OCI-LY3 (cell line): ENCODE results near the gene FAM117A.

Experiments
- H2AFZ ChIP-seq: fragments of 200-600, 300-600 bp; shearing (Covaris generic); 2 replicates; pipeline ENCODE4 v1.6.0; 2014; ENCODE audit warnings: antibody characterized with exemption, low read depth, low read length
- H3K27ac ChIP-seq: fragments of 200-600, 300-600 bp; sonication (generic); 2 replicates; pipeline ENCODE4 v1.5.1; 2014; ENCODE audit warnings: mild to moderate bottlenecking, low read length, moderate library complexity, mixed read lengths
- H3K27me3 ChIP-seq: fragments of 200-600, 300-600 bp; sonication (generic); 2 replicates; pipeline ENCODE4 v1.6.1; 2014; ENCODE audit warnings: low read depth, low read length, mixed read lengths
- H3K36me3 ChIP-seq: fragments of 200-600, 300-600 bp; sonication (generic); replicated peaks from 2 replicates; pipeline ENCODE3; 2014; ENCODE audit warnings: low read depth, low read length, mixed read lengths
- H3K4me1 ChIP-seq: fragments of 300-600, 200-600 bp; sonication (generic); 2 replicates; pipeline ENCODE4 v1.6.1; 2014; ENCODE audit warnings: low read length, mixed read lengths
- H3K4me2 ChIP-seq: fragments of 200-600, 300-600 bp; sonication (generic); 2 replicates; pipeline ENCODE4 v1.6.1; 2014; ENCODE audit warnings: low read length, mixed read lengths
- H3K4me3 ChIP-seq: fragments of 300-600, 200-600 bp; sonication (generic); 2 replicates; pipeline ENCODE4 v1.5.1; 2014; ENCODE audit warnings: antibody characterized with exemption, mild to moderate bottlenecking, low read length, moderate library complexity
- H3K79me2 ChIP-seq: fragments of 300-600, 200-600 bp; shearing (Covaris generic); 2 replicates; pipeline ENCODE4 v1.6.1; 2014; ENCODE audit warnings: mild to moderate bottlenecking, low read length, mixed read lengths
- H3K9ac ChIP-seq: fragments of 300-600, 200-600 bp; shearing (Covaris generic); 2 replicates; pipeline ENCODE4 v1.6.0; 2014; ENCODE audit warnings: mild to moderate bottlenecking, low read length, moderate library complexity
- H3K9me3 ChIP-seq: fragments of 200-600, 300-600 bp; shearing (Covaris generic); 2 replicates; pipeline ENCODE4 v1.6.1; 2014; ENCODE audit warnings: low read length, mixed read lengths; ENCODE audit not compliant: insufficient read depth
- H4K20me1 ChIP-seq: fragments of 200-600, 300-600 bp; sonication (generic); 2 replicates; pipeline ENCODE4 v1.6.1; 2016; ENCODE audit warnings: low read length, mixed read lengths; ENCODE audit not compliant: insufficient read depth
- CTCF ChIP-seq: fragments of 200-600, 300-600 bp; sonication (generic); IDR thresholded peaks from 2 replicates; pipeline ENCODE4 v1.5.1; 2014; ENCODE audit warnings: antibody characterized with exemption, low read length, low read depth
- EZH2phosphoT487 ChIP-seq: fragments of 200-600 bp; shearing (Covaris generic); IDR thresholded peaks from 2 replicates; pipeline ENCODE4 v1.6.1; 2018; ENCODE audit warnings: antibody characterized with exemption, mixed run types, low read depth

Gene FAM117A

GRCh38 chr17:49698005-49698404 is 65.9 kb downstream of the FAM117A start:
- no peak overlapping the region for H3K4me3 ChIP-seq
- H3K9ac ChIP-seq = no peak overlapping the region
- H3K4me2 ChIP-seq = no peak overlapping the region
- no peak overlapping the region for H3K27ac ChIP-seq
- no peaks in the 10 kb centered on the region for H3K27me3 ChIP-seq
- H4K20me1 ChIP-seq = no peaks in the 10 kb centered on the region
- H2AFZ ChIP-seq = no peak overlapping the region
- H3K9me3 ChIP-seq = no peaks in the 10 kb centered on the region
- H3K36me3 ChIP-seq = peaks cover 15% of the 10 kb centered on the region
- H3K4me1 ChIP-seq = peaks cover 17% of the 10 kb centered on the region
- TF ChIP-seq CTCF = no peak
- TF ChIP-seq EZH2phosphoT487 = no peak
- H3K79me2 ChIP-seq = no peaks in the 10 kb centered on the region

- peaks cover 17% of the 10 kb centered on the region for H3K4me1 ChIP-seq
- H3K27me3 ChIP-seq = no peaks in the 10 kb centered on the region
- peak overlapping the region; percentile 32; the same call in 1 of the 2 replicates for H3K9ac ChIP-seq
- H3K4me2 ChIP-seq = peak overlapping the region; percentile 51
- TF ChIP-seq CTCF (no peak), EZH2phosphoT487 (no peak)
- H3K27ac ChIP-seq = no peak overlapping the region
- no peaks in the 10 kb centered on the region for H3K79me2 ChIP-seq
- H3K9me3 ChIP-seq = no peaks in the 10 kb centered on the region
- H3K36me3 ChIP-seq = peaks cover 11% of the 10 kb centered on the region
- no peaks in the 10 kb centered on the region for H4K20me1 ChIP-seq
- H2AFZ ChIP-seq = peak overlapping the region; percentile 94
- H3K4me3 ChIP-seq = peak overlapping the region; percentile 26; the same call in 1 of the 2 replicates
Measured at GRCh38 chr17:49696233-49696761, 67.6 kb downstream of the FAM117A start.

GRCh38 chr17:49695698-49696232 is 68.2 kb downstream of the FAM117A start:
- TF ChIP-seq EZH2phosphoT487 = no peak
- no peak for TF ChIP-seq CTCF
- H2AFZ ChIP-seq = peak overlapping the region; percentile 94
- no peaks in the 10 kb centered on the region for H4K20me1 ChIP-seq
- peak overlapping the region; percentile 26; the same call in 1 of the 2 replicates for H3K4me3 ChIP-seq
- no peaks in the 10 kb centered on the region for H3K27me3 ChIP-seq
- no peak overlapping the region for H3K27ac ChIP-seq
- peak overlapping the region; percentile 32; the same call in 1 of the 2 replicates for H3K9ac ChIP-seq
- H3K79me2 ChIP-seq = no peaks in the 10 kb centered on the region
- peaks cover 6% of the 10 kb centered on the region for H3K36me3 ChIP-seq
- H3K4me2 ChIP-seq = peak overlapping the region; percentile 51
- H3K9me3 ChIP-seq = no peaks in the 10 kb centered on the region
- H3K4me1 ChIP-seq = peaks cover 17% of the 10 kb centered on the region

GRCh38 chr17:49694847-49695697 is 68.9 kb downstream of the FAM117A start:
- H3K4me2 ChIP-seq = peak overlapping the region; percentile 51
- H3K4me3 ChIP-seq = no peak overlapping the region
- H3K27ac ChIP-seq = no peak overlapping the region
- no peak overlapping the region for H3K9ac ChIP-seq
- TF ChIP-seq EZH2phosphoT487 (no peak), CTCF (peak; percentile 95)
- H2AFZ ChIP-seq = no peak overlapping the region
- H3K79me2 ChIP-seq = no peaks in the 10 kb centered on the region
- H3K4me1 ChIP-seq = peaks cover 17% of the 10 kb centered on the region
- H3K27me3 ChIP-seq = no peaks in the 10 kb centered on the region
- H3K36me3 ChIP-seq = peaks cover 3% of the 10 kb centered on the region
- no peaks in the 10 kb centered on the region for H4K20me1 ChIP-seq
- H3K9me3 ChIP-seq = no peaks in the 10 kb centered on the region
